Limb (tissue), 2 donors: ENCODE results near the gene MRPL18.

ENCODE experiments used
- DNase-seq, 2 donors: peaks; one replicate each; pipeline ENCODE4 v3.0.0-alpha.2; 2016; ENCODE audit errors: extremely low spot score in 2 of 2

MRPL18 gene

GRCh38 chr6:159842035-159842434 is 51.8 kb downstream of the MRPL18 start:
- DNase-seq = no peak

- no peak for DNase-seq
Measured at GRCh38 chr6:159844737-159845645, 54.7 kb downstream of the MRPL18 start.
